GM18511 (cell line): ENCODE data around the gene AIG1.
"Not testable (repeated sequence)": the region's sequence is repeated elsewhere in the genome, so short reads cannot be mapped to it uniquely, and the experiment has no call there.

ENCODE experiments used
- ATAC-seq: cut with Tn5 transposase; IDR thresholded peaks from one replicate; pipeline ENCODE4 v1.9.1; 2021; ENCODE audit warnings: mild to moderate bottlenecking, moderate library complexity; ENCODE audit not compliant: unreplicated experiment

AIG1 gene

GRCh38 chr6:143055213-143055612 is 5.5 kb upstream of the AIG1 start:
- ATAC-seq, result no peak

- no peak for ATAC-seq
These were observed 4.8 kb upstream of the AIG1 start for GRCh38 chr6:143055891-143056290.

GRCh38 chr6:143058987-143059386 is 1.7 kb upstream of the AIG1 start:
- no peak for ATAC-seq

GRCh38 chr6:143059663-143060353 is 881 bp upstream of the AIG1 start:
- ATAC-seq, result no peak

GRCh38 chr6:143060354-143060805 is 309 bp upstream of the AIG1 start:
- peak; percentile 75 for ATAC-seq

GRCh38 chr6:143061597-143062385 is 1.1 kb downstream of the AIG1 start:
- peak; percentile 15 for ATAC-seq

- ATAC-seq, result no peak
These were observed 1.9 kb downstream of the AIG1 start for GRCh38 chr6:143062551-143062950.

- no peak for ATAC-seq
These were observed 2.9 kb downstream of the AIG1 start for GRCh38 chr6:143063631-143064030.

- ATAC-seq, result no peak
These were observed 3.6 kb downstream of the AIG1 start for GRCh38 chr6:143064271-143064670.

- no peak for ATAC-seq
These were observed 4.4 kb downstream of the AIG1 start for GRCh38 chr6:143064951-143065683.

- no peak for ATAC-seq
These were observed 7.3 kb downstream of the AIG1 start for GRCh38 chr6:143068001-143068400.

- no peak for ATAC-seq
These were observed 13.4 kb downstream of the AIG1 start for GRCh38 chr6:143074101-143074500.

- no peak for ATAC-seq
These were observed 14.1 kb downstream of the AIG1 start for GRCh38 chr6:143074670-143075318.

- no peak for ATAC-seq
These were observed 18.0 kb downstream of the AIG1 start for GRCh38 chr6:143078468-143079324.

GRCh38 chr6:143079325-143079640 is 18.6 kb downstream of the AIG1 start:
- ATAC-seq, result no peak

GRCh38 chr6:143082274-143082673 is 21.6 kb downstream of the AIG1 start:
- not testable (repeated sequence) for ATAC-seq

GRCh38 chr6:143084019-143084418 is 23.3 kb downstream of the AIG1 start:
- not testable (repeated sequence) for ATAC-seq

- ATAC-seq, result not testable (repeated sequence)
These were observed 26.6 kb downstream of the AIG1 start for GRCh38 chr6:143087335-143087734.

- ATAC-seq, result no peak
These were observed 27.2 kb downstream of the AIG1 start for GRCh38 chr6:143087856-143088255.

GRCh38 chr6:143090314-143091044 is 29.8 kb downstream of the AIG1 start:
- no peak for ATAC-seq
